ENCODE measurements around the gene CTSA.
"Not testable (repeated sequence)": the region's sequence is repeated elsewhere in the genome, so short reads cannot be mapped to it uniquely, and the experiment has no call there.

Gene CTSA

DNA sequence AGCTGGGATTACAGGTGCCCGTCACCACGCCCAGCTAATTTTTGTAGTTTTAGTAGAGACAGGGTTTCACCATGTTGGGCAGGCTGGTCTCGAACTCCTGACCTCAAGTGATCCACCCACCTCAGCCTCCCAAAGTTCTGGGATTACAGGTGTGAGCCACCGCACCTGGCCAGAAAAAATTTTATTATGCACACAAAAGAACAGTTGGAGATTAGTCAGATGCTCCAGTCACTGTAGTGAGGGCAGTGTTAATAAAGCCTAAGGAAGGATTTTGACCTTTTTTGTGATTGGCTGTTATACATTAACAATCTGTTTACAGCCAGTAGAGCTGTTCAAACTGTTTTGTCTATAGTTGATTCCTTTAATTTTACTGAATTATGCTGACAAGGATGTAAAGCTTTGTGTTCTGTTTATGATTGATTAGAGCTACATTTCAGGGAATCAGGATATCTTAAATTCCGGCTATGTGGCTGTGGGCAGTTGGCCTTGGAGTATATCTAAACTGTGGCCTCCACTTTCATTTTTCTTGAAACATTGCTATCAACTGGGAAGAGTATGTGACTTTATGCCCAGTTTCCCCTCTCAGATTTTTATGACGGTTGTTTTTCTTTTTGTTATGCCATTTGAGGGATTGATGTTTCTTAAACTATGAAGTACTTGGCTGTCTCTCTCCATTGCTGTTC is 23.9 kb upstream of the CTSA start:
- DNase-seq = no peak

GRCh38 chr20:45867819-45868176 is 23.3 kb upstream of the CTSA start:
- DNase-seq = no peak

- no peak for DNase-seq
These were observed 18.5 kb upstream of the CTSA start for GRCh38 chr20:45872626-45873025.

DNA sequence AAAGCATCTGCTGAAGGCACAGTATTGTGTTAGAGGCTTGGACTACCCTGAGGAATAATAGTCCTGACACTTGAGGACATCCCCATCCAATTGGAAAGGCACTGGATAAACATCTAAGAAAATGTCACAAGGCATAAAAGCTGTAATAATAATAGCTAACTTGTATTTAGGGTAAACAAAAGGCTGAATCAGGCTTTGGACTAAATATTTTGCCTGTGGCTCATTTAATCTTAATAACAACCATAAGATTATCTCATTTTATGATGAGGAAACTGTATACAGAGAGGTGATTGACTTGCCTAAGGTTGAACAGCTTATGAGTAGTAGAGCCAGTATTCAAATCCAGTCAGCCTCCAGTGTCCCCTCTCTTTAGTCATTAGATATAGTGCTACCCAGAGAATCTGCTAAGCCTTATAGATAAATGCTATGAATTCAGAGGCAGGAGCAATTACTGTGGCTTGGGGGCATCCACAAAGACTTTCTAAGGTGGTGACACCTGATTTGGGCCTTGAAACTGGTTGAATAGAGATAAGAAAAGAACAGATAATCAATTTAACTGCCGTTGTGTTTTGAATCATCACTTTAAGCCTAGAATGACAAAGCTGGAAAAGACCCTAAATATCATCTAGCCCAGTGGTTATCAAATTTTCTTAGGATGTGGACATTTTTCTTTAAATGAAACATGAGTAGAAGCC is 17.6 kb upstream of the CTSA start:
- no peak for DNase-seq

DNA sequence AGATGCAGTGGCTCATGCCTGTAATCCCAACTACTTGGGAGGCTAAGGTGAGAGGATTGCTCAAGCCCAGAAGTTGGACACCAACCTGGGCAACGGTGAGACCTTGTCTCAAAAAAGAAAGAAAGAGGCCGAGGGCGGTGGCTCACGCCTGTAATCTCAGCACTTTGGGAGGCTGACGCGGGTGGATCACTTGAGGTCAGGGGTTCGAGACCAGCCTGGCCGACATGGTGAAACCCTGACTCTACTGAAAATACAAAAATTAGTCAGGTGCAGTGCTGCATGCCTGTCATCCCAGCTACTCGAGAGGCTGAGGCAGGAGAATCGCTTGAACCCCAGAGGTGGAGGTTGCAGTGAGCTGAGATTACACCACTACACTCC is 17.0 kb upstream of the CTSA start:
- not testable (repeated sequence) for DNase-seq

GRCh38 chr20:45874576-45874975 is 16.6 kb upstream of the CTSA start:
- DNase-seq = no peak

- no peak for DNase-seq
These were observed 12.9 kb upstream of the CTSA start for GRCh38 chr20:45878076-45878761.

DNA sequence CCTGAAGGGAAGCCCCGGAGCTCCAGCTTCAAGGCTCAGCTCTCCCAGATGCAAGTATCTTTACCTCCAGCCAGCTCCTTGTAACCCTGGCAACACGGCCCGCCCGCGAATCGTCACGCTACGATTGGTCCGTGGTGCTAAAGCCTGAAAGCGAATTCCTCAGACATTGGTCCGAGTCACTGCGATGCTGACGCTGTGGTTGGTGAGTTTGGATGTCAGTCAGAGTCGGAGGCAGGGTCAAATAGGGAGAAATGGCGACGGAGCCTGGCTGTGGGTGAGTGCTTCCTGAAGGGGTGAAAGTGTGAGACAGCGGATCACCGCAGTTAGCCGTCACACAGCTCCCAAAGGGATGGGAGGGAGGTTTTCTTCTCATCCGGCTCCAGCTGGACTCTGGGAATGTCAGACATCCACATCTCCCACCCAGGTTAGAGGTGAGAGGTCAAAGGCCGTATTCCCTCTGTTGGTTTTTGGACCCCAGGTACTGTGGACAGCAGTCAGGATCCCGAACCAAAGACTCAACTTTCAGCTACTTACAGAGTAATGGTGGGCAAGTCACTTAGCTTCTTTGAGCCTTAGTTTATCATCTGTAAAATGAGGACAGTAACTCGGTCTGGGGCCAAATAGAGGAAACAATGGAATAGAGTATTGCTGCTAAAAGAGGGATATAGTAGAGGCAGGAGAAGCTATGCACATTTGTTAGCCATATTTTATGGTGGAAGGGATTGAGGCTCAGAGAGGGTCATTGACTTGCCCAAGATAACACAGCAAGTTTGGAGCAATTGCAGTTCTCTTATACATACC is 9.9 kb upstream of the CTSA start, which contains the start of gene ZSWIM1:
ZSWIM1 (plus strand) TSS at position 240 of the 801 bp plus-strand sequence. CDS start 1,366 bp downstream, outside the sequence.
- peak; percentile 99 for DNase-seq

DNA sequence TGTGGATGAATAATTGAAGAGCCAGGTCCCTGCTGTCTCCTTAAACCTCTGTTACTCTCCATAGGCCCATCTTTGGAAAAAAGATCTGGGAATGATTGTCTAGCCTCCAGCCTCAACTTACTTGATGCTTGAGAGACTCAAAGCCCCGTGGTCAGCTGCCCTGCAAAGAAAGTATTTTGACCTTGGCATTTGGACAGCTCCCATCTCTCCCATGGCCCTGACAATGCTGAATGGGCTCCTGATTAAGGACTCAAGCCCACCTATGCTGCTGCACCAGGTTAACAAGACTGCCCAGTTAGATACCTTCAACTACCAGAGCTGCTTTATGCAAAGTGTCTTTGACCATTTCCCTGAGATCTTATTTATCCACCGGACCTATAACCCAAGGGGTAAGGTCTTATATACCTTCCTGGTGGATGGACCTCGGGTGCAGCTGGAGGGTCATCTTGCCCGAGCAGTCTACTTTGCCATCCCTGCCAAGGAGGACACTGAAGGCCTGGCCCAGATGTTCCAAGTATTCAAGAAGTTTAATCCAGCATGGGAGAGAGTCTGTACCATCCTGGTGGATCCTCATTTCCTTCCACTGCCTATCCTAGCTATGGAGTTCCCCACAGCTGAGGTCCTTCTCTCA is 8.6 kb upstream of the CTSA start:
- no peak for DNase-seq

- DNase-seq = no peak
These were observed 8.1 kb upstream of the CTSA start for GRCh38 chr20:45883100-45883469.

DNA sequence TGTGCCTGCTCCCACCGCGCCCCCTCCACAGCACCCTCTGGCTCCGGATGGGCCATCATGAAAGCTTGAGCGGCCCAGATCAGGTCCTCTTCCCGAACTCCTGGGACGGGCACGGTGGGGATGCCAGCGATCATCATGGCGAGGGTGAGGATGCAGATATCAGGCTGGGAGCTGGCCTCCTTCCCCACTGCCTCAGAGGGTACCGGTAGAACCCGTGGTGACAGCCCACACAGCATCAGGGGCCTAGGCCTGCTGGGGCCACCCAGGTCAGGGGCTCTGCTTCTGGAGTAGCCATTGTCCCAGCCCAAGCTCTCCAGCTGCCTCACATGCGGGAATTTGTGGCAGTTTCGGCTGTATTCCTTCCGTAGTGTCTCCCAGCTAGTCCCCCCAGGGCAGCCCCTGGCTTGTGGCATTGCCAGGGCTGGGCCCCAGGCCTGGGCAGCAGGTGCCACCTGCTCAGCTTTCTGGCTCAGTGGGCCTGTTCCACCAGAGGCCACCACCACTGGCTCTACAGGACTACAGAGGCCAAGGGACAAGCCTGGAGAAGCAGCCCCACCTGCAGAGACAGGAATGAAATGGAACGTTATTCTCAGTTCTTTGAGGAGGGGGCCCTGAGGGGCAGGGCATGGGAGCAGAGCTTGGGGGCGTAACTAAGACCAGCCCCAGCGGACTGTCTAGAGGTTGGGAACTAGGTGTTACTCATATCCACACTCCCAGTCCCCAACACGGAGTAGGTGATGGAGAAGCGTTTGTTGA is 4.4 kb upstream of the CTSA start:
- no peak for DNase-seq

DNA sequence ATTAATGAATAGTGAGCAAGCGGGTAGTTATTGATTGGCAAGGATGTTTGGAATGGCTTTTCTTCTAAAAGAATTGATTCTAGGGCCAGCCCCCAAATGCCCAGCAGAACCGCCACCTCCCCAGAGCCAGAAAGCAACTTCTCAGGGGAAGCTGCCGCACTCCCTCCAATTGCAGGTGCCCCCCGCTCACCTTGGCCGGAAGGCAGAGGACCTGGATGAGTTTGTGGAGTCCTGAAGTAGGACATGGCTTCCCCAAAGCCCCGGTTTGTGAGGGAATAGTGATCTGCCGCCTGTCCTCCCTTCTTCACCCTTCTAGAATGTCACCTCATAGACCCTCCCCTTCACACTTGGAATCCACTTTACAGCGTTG is 3.8 kb upstream of the CTSA start, which contains the start of gene SPATA25:
SPATA25 (minus strand) TSS at position 277 of the 370 bp plus-strand sequence; CDS start at position 245, 32 bp downstream.
- no peak for DNase-seq

DNA sequence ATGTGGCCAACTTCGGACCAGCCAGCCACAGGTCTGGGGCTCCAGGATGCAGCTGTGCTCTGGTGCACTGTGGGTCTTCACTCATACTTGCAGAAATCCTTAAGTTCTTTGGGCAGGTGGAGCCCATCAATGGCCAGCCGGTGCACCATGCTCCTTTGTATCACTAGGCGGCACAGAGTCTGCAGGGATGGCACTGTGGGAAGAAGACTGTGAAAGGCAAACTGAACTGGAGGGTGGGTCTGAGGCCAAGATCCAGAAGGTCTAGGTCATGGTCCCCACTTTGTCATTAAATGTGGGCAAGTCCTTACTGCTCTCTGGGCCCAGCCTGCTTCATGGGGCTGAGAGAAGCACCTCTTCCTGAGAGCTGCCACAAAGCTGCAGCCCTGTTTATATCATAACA is 2.5 kb upstream of the CTSA start:
- DNase-seq = no peak

DNA sequence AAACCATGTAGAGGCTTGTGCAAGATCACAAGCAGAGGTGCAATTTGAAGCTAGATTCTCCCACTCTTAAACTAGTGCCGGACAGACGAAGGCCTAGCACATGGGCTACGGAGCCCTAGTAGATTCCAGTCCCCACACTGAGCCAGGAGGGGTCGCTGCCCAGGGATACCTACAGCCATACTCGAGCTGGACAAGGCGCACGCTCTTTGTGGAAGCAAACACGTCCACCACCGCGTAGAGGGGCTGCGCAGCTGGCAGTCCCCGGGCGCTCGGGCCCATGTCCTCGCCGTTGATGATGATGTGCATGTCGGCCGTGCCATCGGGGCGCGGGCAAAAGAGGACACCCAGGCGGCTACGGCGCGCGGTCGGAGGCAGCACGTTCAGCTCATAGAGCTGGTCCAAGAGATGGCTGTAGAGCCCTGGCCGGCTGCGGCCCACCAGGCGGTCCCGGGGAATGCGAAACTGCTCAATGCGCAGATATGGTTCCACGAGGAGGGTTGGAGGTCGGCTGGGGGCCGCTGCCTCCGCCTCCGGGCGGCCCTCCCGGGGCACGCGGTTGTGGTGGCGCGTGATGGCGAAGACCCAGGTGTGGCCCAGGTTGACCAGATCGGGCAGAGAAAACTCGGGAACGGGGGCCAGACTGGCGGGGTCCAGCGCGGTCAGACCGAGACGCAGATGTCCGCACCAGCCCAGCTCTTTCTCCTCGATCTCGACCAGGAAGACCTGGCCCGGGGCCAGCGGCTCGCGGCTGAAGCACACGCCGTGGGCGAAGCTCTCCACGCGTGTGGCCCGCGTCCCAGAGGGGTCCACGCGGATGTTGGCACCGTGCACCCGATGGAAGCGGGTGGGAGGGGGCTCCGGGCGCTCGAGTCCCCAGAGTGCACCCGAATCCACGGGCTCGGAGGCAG is 804 bp upstream of the CTSA start:
- DNase-seq = peak; percentile 54

DNA sequence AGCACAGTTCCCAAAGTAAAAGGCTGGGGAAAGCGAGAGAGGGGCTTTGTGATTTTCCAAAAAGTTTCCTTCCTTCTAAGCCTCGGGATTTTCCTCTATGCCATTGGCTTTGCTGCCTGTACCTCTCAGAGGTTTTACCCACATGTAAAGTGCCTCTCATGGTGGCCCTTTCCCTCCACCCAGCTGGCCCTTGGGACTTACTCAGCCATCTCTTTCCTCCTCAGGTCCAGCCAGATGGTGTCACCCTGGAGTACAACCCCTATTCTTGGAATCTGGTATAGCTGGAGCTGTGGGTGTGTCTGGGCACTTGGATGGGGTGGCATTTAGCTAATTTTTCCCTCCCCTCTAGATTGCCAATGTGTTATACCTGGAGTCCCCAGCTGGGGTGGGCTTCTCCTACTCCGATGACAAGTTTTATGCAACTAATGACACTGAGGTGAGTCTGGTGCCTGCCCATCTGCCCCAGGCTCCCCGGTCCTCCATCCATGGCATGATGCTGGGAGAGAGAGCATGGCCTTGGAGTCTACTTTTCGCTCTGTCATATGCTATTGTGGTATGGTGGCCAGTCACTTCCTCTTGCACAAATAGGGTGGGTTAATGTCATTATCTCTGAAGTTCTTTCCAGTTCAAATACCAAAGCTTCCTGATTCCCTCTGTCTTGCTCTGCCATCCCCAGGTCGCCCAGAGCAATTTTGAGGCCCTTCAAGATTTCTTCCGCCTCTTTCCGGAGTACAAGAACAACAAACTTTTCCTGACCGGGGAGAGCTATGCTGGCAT is 1.1 kb downstream of the CTSA start:
- DNase-seq = no peak

DNA sequence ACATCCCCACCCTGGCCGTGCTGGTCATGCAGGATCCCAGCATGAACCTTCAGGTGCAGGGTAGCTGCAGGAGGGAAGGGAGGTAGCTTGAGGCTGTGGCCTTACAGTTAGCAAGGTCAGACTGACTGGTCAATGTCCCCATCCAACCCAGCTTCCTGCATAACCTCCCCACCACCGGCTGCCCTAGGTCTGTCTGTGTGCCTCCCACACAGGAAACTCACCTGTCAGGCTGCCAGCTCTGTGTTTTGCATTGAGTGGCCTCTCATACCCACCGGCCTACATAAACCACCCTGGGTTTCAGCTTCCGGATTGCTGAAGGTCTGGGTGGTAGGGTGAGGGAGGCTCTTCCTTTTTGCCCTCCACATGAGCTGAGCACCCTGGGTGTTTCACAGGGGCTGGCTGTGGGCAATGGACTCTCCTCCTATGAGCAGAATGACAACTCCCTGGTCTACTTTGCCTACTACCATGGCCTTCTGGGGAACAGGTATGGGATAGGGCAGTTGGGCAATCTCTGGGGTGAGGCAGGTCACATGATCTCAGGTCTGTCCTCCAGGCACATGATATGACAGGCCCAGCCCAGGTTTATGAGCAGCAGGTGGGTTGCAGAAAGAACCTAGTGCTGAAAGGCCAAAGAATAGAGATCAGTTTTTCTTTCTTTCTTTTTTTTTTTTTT is 1.8 kb downstream of the CTSA start:
- DNase-seq = no peak

DNA sequence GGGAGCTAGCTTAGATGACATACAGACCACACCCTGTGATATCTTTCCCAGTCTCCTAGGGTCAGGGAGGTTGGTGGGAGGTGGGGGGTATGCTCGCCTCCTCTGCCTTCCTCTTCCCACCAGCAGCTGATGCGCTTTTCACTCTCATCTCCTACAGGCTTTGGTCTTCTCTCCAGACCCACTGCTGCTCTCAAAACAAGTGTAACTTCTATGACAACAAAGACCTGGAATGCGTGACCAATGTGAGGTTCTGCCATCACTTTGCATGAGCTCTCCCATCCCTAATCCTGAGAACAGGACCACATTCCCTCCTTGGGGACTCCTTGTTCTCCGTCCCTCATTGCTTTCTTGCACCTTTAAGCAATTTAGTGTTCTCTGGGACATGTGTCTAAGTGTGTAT is 2.7 kb downstream of the CTSA start:
- DNase-seq = no peak

GRCh38 chr20:45894797-45895196 is 3.7 kb downstream of the CTSA start:
- no peak for DNase-seq

- no peak for DNase-seq
These were observed 5.6 kb downstream of the CTSA start for GRCh38 chr20:45896641-45897161.

Measured in activated naive CD4-positive, alpha-beta T cell treated with anti-CD3 and anti-CD28 coated beads, Interleukin-2, amount 50 U/mL, for 16 hours (primary cell).